ENCODE results near the gene ZNF74. TPM values are rescaled to one million over a fixed set of nuclear protein-coding genes. Genes with fewer than 3 reads are reported as not detected.

The ZNF74 gene
- total RNA-seq, 4 donors from 2014 or later: 8.2 to 32.0 (median 10.8) TPM

Small RNA genes lying within 50 kb of the gene (small RNA-seq; reads per million reads assigned to genes)
- not detected for gene RNU6-225P

Other genes starting within 250 kb of the ZNF74 start
- 1 to 10 TPM in 2 of 4 donors, not detected in 2; 2.7 to 4.3 TPM for gene CCDC188, start 243.1 kb upstream of the ZNF74 start, total RNA-seq
- gene RTN4R, start 125.8 kb upstream of the ZNF74 start, total RNA-seq: 10 to 100 TPM in 1 of 4 donors, 1 to 10 TPM in 1, not detected in 2; 5.0 to 12.9 TPM
- gene DGCR6L, start 74.1 kb upstream of the ZNF74 start, total RNA-seq: 100 to 1,000 TPM in 1 of 4 donors, 10 to 100 TPM in 3; 17.2 to 101 (median 34.9) TPM
- gene SCARF2, start 43.7 kb downstream of the ZNF74 start, total RNA-seq: 10 to 100 TPM; 22.9 to 84.5 (median 30.1) TPM
- gene KLHL22, start 101.6 kb downstream of the ZNF74 start, total RNA-seq: 10 to 100 TPM; 14.1 to 73.8 (median 42.7) TPM
- 100 to 1,000 TPM in 1 of 4 donors, 10 to 100 TPM in 3; 16.5 to 110 (median 38.6) TPM for gene MED15, start 113.5 kb downstream of the ZNF74 start, total RNA-seq